GM21723 (cell line): ENCODE data around the gene RNF180.
A peak's percentile ranks its signal among the peaks of the same experiment; 100 is the strongest.
"Not testable (repeated sequence)": the region's sequence is repeated elsewhere in the genome, so short reads cannot be mapped to it uniquely, and the experiment has no call there.

Experiments
- ATAC-seq: cut with Tn5 transposase; IDR thresholded peaks from one replicate; pipeline ENCODE4 v1.9.1; 2021; ENCODE audit warnings: mild to moderate bottlenecking, moderate library complexity; ENCODE audit not compliant: unreplicated experiment

RNF180 gene

DNA sequence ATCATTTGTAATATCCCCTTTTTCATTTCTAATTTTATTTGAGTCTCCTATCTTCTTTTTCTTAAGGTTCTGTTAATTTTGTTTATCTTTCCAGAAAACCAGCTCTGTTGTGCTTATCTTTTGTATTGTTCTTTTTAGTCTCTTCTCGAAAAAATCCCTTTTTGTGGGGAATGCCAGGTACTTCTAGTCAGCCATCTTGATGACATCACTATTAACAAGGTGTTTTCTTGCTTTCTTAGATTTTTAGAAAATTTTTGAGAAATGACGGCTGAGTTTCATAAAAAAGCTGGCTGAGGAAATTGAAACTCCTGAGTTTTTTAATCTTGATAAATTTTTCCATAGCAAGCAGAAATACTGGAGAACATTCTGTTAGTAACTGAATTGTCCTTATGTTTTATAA is 10.7 kb downstream of the RNF180 start:
- ATAC-seq = no peak

DNA sequence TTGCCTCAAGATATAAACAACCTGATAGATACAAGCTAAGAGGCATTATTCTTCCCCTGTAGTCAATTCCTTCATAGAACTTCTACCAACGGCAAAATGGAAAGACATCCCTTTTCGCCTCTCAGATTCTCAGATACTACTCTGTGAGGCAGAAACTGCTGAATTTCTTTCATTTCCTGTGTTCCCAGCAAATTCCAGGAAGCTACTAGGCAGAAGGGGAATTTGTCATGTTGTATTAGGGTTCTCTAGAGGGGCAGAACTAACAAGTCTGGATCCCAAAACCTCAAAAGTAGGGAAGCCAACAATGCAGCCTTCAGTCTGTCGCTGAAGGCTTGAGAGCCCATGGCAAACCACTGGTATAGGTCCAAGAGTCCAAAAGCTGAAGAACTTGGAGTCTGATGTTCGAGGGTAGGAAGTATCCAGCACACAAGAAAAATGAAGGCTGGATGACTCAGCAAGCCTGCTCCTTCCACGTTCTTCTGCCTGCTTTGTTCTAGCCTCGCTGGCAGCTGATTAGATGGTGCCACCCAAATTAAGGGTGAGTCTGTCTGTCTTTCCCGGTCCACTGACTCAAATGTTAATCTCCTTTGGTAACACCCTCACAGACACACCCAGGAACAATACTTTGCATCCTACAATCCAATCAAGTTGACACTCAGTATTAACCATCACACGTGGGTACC is 15.2 kb downstream of the RNF180 start:
- ATAC-seq = no peak

DNA sequence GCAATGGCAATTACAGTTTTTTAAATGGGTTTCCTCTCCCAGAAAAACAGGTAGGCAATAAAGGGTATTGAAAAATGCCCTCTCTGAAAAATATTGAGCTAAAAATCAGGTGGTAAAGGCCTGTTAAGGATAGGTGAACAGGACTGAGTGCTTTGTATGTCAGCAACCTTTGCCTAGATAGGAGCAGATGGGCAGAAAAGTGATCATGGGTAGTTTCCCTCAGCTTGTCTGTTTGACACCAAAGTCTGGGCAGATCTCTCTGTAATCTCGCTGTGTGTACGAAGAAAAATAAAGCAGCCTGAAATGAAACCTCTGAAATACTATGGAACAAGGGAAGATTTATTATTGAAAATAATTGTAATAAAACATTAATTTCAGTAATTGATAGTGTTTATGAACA is 15.8 kb downstream of the RNF180 start:
- no peak for ATAC-seq

DNA sequence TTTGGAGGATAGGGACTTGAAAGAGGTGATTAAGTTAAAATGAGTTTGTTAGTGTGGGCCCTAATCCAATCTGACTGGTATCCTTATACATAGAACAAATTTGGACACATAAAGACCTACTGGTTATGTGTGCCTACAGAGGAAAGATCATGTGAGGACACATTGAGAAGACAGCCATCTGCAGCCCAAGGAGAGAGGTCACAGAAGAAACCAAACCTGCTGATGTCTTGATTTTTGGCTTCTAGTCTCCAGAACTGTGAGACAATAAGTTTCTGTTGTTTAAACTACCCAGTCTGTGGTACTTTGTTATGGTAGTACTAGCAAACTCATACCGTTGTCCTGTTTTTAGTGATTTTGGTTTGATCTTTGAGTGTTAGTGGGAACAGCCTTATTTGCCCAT is 18.3 kb downstream of the RNF180 start:
- ATAC-seq = no peak

DNA sequence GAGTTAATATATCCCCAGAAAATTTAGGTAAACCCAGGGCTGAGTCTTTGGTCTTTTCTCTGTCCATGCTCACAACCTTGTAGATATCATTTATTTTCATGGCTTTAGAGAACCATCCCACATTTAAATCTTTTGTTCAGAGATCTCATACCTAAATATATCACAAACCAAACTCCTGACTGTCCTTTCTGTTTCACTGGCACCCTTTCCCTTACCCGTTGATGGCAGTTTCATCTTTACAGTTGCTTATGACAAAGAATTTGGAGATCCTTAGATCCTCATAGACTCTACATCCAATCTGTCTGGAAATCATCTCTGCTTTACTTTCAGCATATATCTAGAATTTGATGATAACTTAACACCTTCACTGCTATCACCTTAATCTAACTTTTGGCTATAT is 19.2 kb downstream of the RNF180 start:
- ATAC-seq = no peak

DNA sequence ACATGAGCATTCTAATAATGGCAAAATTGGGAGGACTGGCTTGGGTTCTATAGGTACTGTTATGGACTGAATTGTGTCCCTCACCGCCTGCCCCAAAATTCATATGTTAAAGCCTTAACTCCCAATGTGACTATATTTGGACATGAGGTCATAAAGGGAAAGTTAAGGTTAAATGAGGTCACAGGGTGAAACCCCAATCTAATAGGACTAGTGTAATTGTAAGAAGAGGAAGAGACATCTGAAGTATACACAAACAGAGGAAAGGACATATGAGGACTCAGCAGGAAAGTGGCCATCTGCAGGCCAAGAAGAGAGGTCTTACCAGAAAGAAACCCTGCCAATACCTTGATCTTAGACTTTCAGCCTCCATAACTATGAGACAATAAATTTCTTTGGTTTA is 23.1 kb downstream of the RNF180 start:
- ATAC-seq = no peak

DNA sequence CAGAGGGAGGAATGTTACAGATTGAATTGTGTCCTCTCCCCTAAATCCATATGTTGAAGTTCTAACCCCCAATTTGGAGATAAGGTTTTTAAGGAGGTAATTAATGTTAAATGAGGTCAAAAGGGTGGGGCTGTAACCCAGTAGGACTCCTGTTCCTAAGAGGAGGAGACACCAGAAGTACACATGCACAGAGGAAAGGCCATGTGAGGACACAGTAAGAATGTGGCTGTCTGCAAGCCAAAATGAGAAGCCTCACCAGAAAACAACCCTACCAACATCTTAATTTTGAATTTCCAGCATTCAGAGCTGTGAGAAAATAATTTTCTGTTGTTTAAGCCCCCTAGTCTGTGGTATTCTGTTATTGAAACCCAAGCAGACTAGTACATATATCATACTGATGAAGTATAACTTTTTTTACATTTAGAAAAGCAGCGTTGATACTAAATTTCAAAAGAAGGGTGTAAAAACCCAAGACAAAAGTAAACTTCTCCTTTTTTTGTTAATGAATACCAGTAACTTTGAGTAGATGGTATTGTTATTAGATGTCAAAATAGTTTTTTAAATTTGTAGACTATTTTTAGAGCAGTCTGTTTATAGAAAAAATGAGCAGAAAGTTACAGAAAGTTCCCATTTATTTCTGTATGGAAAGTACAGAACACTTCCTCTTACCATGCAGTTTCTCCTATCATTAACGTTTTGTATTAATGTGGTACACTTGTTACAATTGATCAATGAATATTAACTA is 25.1 kb downstream of the RNF180 start:
- ATAC-seq = no peak

DNA sequence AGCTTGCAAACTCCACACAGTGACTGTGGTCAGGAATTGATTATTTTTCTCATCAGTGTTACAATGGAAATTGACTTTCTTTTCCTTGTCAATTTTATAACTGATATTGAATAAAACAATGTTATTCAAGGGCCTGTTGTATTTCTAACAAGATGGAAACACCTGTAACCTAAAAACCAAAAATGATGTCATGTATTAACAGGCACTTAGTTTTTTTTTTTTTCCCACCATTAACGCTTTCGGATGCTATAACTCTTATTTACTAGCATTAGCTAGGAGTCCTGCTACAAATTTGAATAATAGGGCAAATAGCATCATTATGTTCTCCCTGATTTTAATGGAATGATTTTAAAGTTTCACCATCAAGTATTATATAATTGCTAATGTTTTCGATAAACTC is 30.3 kb downstream of the RNF180 start:
- ATAC-seq = no peak

DNA sequence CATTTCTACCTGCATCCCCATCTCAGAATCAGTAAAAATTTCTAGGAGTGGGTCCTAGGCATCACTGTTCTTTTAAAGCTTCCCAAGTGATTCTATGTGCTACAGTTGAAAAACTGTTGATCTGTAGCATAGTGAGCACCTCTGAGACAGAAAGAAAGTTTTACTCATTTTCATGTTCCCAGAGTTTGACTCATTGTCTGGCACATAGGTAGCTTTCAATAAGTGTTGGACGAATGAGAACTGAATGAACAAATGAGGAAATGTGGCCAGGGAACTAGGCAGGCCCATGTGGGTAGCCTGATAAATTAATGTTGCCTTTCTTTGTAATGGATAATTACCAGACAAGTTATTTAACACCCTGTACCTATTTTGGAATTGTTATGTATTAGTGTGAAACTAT is 33.8 kb downstream of the RNF180 start:
- ATAC-seq = no peak

DNA sequence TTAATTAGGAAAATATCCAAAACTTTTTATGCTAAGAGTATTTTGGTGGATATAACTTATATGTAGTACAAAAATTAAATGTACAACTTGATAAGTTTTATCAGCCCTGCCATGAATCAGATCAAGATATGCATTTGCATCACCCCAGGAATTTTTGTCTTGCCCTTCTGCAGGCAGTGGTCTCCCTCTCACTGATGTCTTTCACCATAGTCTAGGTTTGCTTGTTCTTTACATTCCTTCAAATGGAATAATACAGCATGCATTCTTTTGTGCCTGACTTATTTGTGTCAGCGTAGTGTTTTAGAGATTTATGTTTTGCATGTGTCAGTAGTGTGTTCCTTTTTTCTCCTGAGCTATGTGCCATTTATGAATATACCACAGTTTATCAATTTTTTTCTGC is 36.4 kb downstream of the RNF180 start:
- ATAC-seq = no peak

DNA sequence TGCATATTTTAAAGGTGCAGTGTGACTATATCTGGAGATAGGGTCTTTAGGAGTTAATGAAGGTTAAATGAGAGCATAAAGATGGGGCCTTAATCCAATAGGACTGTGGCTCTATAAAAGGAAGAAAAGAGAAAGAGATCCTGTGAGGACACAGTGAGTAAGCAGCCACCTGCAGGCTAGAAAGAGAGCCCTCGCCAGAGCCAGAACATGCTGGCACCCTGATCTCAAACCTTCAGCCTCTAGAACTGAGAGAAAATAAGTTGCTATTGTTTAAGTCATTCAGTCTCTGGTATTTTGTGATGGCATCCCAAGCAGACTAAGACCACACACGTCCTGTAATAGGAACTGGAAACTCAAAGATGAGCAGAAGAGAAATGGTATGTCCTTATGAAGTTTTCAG is 41.0 kb downstream of the RNF180 start:
- ATAC-seq = no peak

DNA sequence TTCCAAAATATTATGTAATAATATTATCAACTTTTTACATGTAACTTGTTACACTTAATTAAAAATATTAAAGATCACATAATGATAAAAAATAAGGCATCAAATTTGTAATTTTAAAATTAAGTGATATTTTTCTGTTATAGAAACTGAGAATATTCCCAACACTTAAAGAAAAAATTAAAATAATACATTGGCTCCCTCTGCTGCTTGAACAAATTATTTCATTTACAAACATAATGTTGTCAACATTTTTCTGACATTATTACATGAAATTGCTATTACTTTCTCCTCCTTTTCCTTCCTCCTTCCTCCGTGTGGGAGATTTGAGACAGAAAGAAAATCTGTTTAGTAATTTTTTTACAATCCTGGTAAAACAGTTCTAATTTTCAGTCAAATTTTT is 42.3 kb downstream of the RNF180 start:
- ATAC-seq = no peak

DNA sequence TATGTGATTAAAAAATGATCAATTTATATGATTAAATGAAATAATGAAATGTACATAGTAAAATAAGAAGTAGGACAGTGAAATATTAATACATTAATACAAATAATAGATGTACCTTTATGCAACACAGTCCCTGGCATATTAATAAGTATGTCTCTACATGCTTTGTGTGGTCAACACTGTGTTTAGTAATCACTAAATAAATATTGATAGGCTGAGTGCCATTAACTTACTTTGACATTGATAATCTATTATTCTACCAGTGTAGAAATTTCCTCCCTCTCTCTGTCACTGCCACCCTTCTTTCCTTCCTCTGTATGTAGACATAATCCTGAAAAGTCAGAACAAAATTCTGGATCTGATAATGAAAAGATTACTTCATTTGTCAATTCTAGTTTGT is 43.7 kb downstream of the RNF180 start:
- ATAC-seq = no peak

DNA sequence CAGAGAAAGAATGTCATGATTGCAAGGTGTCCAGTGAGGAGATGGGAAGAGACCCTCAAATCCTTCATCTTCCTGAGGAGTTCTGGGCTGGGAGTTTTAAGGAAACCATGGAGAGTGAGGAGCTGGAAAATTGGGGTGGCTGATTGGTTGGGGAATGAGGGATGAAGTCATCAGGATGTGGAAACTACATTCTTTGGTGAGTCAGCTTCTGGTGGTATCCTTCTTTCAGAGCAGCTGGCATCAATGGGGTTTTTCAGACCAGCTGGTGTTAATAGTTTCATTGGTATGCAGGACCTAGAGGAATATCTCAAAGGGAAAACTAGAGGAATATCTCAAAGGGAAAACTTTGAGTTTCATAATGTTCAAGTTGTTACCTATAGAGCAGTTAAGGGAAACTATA is 45.2 kb downstream of the RNF180 start:
- no peak for ATAC-seq

DNA sequence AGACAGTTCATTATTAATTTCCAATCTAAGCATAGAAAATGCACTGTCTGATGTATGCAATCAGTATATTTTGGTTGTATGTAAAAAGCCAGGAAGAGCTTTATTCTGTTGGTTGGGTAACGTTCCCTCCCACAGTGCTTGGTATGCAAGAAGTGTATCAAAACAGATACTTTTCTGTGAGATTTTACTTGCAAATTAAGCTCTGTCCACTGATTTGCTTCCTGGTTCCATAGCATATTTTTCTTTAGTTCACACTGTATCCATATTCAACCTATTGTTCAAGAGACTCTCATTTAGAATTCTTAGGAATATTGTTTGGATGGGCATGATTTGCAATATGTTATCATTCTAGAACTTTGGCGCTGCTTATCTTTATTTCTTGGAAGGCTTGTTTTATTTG is 47.4 kb downstream of the RNF180 start:
- ATAC-seq = no peak

DNA sequence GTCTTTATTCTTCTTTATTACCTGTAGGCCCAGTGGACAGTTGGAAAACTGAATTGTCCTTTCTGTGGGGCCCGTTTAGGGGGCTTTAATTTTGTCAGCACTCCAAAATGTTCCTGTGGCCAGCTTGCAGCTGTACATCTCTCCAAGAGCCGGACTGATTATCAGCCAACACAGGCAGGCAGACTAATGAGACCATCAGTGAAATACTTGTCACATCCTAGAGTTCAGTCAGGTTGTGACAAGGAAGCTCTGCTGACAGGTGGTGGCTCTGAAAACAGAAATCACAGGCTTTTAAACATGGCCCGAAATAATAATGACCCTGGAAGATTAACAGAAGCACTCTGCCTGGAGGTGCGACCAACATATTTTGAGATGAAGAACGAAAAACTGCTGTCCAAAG is 47.9 kb downstream of the RNF180 start:
- ATAC-seq = no peak

DNA sequence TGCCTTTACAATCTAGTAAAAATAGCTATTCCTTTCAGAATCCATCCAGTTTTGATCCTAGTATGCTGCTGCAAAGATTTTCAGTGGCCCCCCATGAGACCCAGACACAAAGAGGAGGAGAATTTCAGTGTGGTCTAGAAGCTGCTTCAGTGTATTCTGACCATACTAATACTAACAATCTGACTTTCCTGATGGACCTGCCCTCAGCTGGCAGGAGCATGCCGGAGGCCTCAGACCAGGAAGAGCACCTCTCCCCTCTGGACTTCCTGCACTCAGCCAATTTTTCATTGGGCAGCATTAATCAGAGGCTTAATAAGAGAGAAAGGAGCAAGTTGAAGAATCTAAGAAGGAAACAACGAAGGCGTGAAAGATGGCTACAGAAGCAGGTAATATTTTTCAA is 48.5 kb downstream of the RNF180 start:
- no peak for ATAC-seq

DNA sequence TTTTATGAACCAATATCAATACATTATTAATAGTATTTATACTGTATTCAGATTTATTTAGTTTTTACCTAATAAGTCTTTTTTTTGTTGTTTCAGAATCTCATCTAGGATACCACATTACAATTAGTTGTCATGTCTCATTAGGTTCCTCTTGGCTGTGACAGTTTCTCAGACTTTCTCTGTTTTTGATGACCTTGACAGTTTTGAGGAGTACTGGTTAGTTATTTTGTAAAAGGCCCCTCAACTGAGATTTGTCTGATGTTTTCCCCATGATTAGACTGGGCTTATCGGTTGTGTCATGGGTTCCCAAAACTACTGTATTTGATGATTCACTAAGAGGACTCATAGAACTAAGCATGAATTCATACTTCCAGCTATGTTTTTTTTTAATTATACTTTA is 56.3 kb downstream of the RNF180 start:
- no peak for ATAC-seq

DNA sequence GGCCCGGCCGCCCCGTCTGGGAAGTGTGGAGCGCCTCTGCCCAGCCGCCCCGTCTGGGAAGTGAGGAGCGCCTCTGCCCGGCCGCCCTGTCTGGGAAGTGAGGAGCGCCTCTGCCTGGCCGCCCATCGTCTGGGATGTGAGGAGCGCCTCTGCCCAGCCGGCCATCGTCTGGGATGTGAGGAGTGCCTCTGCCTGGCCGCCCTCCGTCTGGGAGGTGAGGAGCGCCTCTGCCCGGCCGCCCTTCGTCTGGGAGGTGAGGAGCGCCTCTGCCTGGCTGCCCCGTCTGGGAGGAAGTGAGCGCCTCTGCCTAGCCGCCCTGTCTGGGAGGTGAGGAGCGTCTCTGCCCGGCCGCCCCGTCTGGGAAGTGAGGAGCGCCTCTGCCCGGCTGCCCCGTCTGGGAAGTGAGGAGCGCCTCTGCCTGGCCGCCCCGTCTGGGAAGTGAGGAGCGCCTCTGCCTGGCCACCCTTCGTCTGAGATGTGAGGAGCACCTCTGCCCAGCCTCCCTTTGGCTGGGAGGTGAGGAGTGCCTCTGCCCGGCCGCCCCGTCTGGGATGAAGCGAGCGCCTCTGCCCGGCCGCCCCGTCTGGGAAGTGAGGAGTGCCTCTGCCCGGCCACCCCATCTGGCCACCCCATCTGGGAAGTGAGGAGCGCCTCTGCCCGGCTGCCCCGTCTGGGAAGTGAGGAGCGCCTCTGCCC is 59.8 kb downstream of the RNF180 start:
- not testable (repeated sequence) for ATAC-seq

DNA sequence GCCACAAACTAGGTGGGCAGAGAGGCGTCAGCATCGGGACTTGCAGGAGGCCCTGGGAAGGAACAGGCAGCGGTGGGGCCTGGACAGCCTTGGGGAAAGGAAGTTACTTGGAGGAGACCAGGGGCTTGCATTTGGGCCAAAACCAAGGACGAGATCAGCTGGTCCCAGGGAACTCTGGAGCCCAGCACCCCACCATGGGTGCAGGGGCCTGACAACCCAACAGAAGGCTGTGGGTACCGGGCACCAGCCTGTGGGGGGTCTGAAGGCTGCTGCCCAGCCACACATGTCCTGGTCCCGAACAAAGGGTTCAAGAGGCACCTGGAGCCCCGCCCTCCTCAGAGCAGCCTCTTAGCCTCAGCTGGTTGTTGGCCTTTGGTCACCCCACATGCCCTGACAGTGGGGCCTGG is 61.5 kb downstream of the RNF180 start:
- not testable (repeated sequence) for ATAC-seq

DNA sequence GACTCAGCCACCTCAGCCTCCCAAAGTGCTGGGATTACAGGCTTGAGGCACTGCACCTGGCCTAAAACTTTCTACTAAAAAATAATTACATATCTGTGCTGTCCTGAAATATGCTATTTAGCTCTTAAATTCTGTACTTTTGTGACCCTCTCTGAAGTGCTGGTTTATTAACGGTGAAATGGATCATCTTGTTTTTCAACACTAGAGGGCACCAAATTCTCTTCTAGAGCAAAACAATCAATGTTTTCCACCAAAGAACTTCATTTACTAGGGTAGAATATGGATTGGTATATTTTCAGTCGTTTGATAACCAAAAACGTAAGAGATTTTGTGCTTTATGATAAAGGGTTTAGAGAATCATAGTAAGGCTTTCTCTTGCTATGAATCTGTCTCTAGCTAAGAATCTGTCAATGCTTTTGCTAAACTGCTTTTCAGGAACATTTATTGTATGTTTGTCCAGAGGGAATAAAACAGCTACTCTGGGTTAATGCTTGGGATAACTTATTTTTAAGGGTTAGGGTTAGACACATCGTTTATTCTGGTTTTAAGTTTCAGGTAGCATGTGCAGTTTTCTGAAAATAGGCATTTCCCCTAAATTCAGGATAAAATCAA is 63.6 kb downstream of the RNF180 start:
- peak; percentile 72 for ATAC-seq

DNA sequence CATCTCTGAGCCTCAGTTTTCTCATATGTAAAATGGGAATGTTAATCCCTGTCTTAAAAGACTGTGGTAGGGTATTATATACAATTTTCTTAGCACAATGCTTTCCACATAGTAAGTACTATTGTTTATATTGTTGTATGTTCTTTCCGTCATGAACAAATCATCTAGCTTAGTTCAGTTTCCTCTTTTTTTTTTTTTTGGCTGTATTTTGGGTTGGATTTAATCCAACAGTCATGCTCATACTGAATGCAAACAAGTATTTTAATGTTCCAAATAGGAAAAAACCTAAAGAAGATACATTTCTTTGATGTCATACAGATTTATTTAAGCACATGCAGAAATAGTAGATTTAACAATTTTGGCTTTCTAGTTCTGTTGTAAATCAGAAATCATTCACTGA is 95.1 kb downstream of the RNF180 start:
- no peak for ATAC-seq
